OCI-LY1 (cell line): ENCODE results near the gene PRPS1L1.

Experiments used
- EZH2 ChIP-seq: fragments of 200-600 bp; sonication (generic), shearing (Covaris generic); IDR thresholded peaks from 2 replicates; pipeline ENCODE4 v1.8.0; 2017; ENCODE audit warnings: borderline replicate concordance, mixed run types, mild to moderate bottlenecking, antibody characterized with exemption, low read length, moderate library complexity, mixed read lengths
- TF ChIP-seq, protein P1 (sequence below): fragments of 200-600 bp; sonication (generic), shearing (Covaris generic); IDR thresholded peaks from 2 replicates; pipeline ENCODE4 v1.5.1; 2017; ENCODE audit warnings: mild to moderate bottlenecking, antibody characterized with exemption, low read length, moderate library complexity, mixed read lengths

DNA sequence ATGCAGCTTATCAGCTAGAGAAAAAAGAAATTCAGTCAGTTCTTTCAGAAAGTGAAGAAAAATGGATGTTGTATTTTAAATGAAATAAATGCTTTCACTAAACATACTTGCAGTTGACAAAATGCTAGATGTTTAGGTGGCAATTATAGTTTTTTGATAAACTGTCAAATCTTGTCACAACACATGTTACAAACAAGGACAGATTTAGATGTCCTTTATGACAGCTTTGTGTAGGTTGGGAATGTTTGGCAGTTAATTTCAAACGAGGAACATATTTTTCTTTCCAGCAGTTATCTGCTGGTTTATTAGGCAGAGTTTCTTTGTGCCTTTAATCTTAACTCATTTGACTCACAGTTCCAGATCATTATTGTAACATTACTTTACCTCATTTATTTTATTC, 3.1 kb upstream of the PRPS1L1 start:
- TF ChIP-seq, protein P1, sequence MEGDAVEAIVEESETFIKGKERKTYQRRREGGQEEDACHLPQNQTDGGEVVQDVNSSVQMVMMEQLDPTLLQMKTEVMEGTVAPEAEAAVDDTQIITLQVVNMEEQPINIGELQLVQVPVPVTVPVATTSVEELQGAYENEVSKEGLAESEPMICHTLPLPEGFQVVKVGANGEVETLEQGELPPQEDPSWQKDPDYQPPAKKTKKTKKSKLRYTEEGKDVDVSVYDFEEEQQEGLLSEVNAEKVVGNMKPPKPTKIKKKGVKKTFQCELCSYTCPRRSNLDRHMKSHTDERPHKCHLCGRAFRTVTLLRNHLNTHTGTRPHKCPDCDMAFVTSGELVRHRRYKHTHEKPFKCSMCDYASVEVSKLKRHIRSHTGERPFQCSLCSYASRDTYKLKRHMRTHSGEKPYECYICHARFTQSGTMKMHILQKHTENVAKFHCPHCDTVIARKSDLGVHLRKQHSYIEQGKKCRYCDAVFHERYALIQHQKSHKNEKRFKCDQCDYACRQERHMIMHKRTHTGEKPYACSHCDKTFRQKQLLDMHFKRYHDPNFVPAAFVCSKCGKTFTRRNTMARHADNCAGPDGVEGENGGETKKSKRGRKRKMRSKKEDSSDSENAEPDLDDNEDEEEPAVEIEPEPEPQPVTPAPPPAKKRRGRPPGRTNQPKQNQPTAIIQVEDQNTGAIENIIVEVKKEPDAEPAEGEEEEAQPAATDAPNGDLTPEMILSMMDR: no peak
- no peak for TF ChIP-seq EZH2
